Fibroblast of lung (primary cell): ENCODE data around the gene CD248. TPM values are rescaled to one million over a fixed set of nuclear protein-coding genes. Genes with fewer than 3 reads are reported as not detected.

ENCODE experiments used
- polyA plus RNA-seq, 2 donors: library from polyadenylated mRNA; depleted of rRNA in 1 of 2; stranded (reverse) in 1 of 2; unstranded in 1 of 2; fragments of >200 nt; gene quantifications; 2 replicates each; pipeline ENCODE4 v1.2.1, GENCODE V29; 2011 to 2012; ENCODE audit warnings: missing spikeins in 1 of 2
- total RNA-seq: library from RNA; depleted of rRNA; stranded (reverse); fragments of >200 nt; gene quantifications from 2 replicates; pipeline ENCODE4 v1.2.1, GENCODE V29; 2014

CD248 gene
- total and polyA plus RNA-seq, 2 donors (not counting 1 experiment from before 2014, with no cell fraction given): 95.6 to 132 TPM

Other genes with a start within 250 kb of the CD248 start
- 16.4 and 25.9 TPM in 2 replicates for gene PACS1, start 246.8 kb downstream of the CD248 start, total RNA-seq
- 27.7 and 28.5 TPM in 2 replicates for gene PACS1, start 246.8 kb downstream of the CD248 start, polyA plus RNA-seq
- 17.3 and 17.5 TPM in 2 replicates for gene KLC2, start 59.3 kb downstream of the CD248 start, total RNA-seq
- 7.4 and 10.1 TPM in 2 replicates for gene KLC2, start 59.3 kb downstream of the CD248 start, polyA plus RNA-seq
- 43.7 and 63.6 TPM in 2 replicates for gene RAB1B, start 48.4 kb downstream of the CD248 start, total RNA-seq
- gene RAB1B, start 48.4 kb downstream of the CD248 start, polyA plus RNA-seq: 140 and 221 TPM in 2 replicates
- gene CNIH2, start 38.9 kb downstream of the CD248 start, total RNA-seq: 0.17 TPM in 1 of 2 replicates, not detected in the other
- 0.57 and 1.4 TPM in 2 replicates for gene CNIH2, start 38.9 kb downstream of the CD248 start, polyA plus RNA-seq
- 134 and 167 TPM in 2 replicates for gene YIF1A, start 27.9 kb downstream of the CD248 start, total RNA-seq
- 160 and 161 TPM in 2 replicates for gene YIF1A, start 27.9 kb downstream of the CD248 start, polyA plus RNA-seq
- under 0.01 TPM in 2 replicates for gene TMEM151A, start 25.1 kb downstream of the CD248 start, total RNA-seq
- not detected in 2 replicates for gene TMEM151A, start 25.1 kb downstream of the CD248 start, polyA plus RNA-seq
- gene RIN1, start 19.4 kb upstream of the CD248 start, total RNA-seq: 12.6 and 22.1 TPM in 2 replicates
- 6.3 and 10.6 TPM in 2 replicates for gene RIN1, start 19.4 kb upstream of the CD248 start, polyA plus RNA-seq
- 43.9 and 50.6 TPM in 2 replicates for gene BRMS1, start 28.1 kb upstream of the CD248 start, total RNA-seq
- gene BRMS1, start 28.1 kb upstream of the CD248 start, polyA plus RNA-seq: 25.7 and 41.6 TPM in 2 replicates
- gene B4GAT1, start 30.6 kb upstream of the CD248 start, total RNA-seq: 34.7 and 48.9 TPM in 2 replicates
- gene B4GAT1, start 30.6 kb upstream of the CD248 start, polyA plus RNA-seq: 13.1 and 15.7 TPM in 2 replicates
- gene SLC29A2, start 54.7 kb upstream of the CD248 start, total RNA-seq: under 0.01 and 0.17 TPM in 2 replicates
- gene SLC29A2, start 54.7 kb upstream of the CD248 start, polyA plus RNA-seq: 0.15 and 1.7 TPM in 2 replicates
- not detected in 2 replicates for gene NPAS4, start 104.0 kb upstream of the CD248 start, total RNA-seq
- 0.08 and 0.16 TPM in 2 replicates for gene NPAS4, start 104.0 kb upstream of the CD248 start, polyA plus RNA-seq
- 32.7 and 39.3 TPM in 2 replicates for gene MRPL11, start 121.8 kb upstream of the CD248 start, total RNA-seq
- gene MRPL11, start 121.8 kb upstream of the CD248 start, polyA plus RNA-seq: 35.7 and 55.9 TPM in 2 replicates
- 16.2 and 20.3 TPM in 2 replicates for gene PELI3, start 149.9 kb upstream of the CD248 start, total RNA-seq
- 5.0 and 5.1 TPM in 2 replicates for gene PELI3, start 149.9 kb upstream of the CD248 start, polyA plus RNA-seq
- 28.2 and 39.6 TPM in 2 replicates for gene DPP3, start 163.4 kb upstream of the CD248 start, total RNA-seq
- gene DPP3, start 163.4 kb upstream of the CD248 start, polyA plus RNA-seq: 33.6 and 42.1 TPM in 2 replicates
- gene BBS1, start 193.6 kb upstream of the CD248 start, total RNA-seq: 20.3 and 20.5 TPM in 2 replicates
- 11.6 and 16.5 TPM in 2 replicates for gene BBS1, start 193.6 kb upstream of the CD248 start, polyA plus RNA-seq
- gene ZDHHC24, start 229.0 kb upstream of the CD248 start, total RNA-seq: 8.7 and 11.6 TPM in 2 replicates
- gene ZDHHC24, start 229.0 kb upstream of the CD248 start, polyA plus RNA-seq: 5.1 and 6.0 TPM in 2 replicates
- gene ACTN3, start 229.9 kb upstream of the CD248 start, total RNA-seq: under 0.01 TPM in 1 of 2 replicates, not detected in the other
- 0.02 TPM in 1 of 2 replicates, not detected in the other for gene ACTN3, start 229.9 kb upstream of the CD248 start, polyA plus RNA-seq